Trophoblast cell (in vitro differentiated cells and primary cell): Measurements from ENCODE around the gene PTH1R.
A peak's percentile ranks its signal among the peaks of the same experiment; 100 is the strongest.

Experiments
- DNase-seq, 2 donors: peaks; one replicate each; pipeline ENCODE4 v3.0.0-alpha.2; 2016
- H2AFZ ChIP-seq: 2 replicates; pipeline ENCODE4 v1.6.1; 2013; ENCODE audit warnings: low read length, moderate library complexity, mild to moderate bottlenecking; ENCODE audit not compliant: insufficient read depth, poor library complexity
- H2AK5ac ChIP-seq: 2 replicates; pipeline ENCODE4 v1.6.1; 2013; ENCODE audit warnings: mild to moderate bottlenecking, low read length
- H2BK120ac ChIP-seq: 2 replicates; pipeline ENCODE4 v1.6.1; 2013; ENCODE audit warnings: low read length, mild to moderate bottlenecking, moderate library complexity; ENCODE audit not compliant: insufficient read depth, poor library complexity
- H2BK12ac ChIP-seq: 2 replicates; pipeline ENCODE4 v1.6.1; 2013; ENCODE audit warnings: mild to moderate bottlenecking, low read length, moderate library complexity
- H2BK5ac ChIP-seq: 2 replicates; pipeline ENCODE4 v1.6.1; 2013; ENCODE audit warnings: low read length, low read depth, moderate library complexity, mild to moderate bottlenecking; ENCODE audit not compliant: poor library complexity
- H3K14ac ChIP-seq: 2 replicates; pipeline ENCODE4 v1.6.1; 2013; ENCODE audit warnings: mild to moderate bottlenecking, low read length
- H3K18ac ChIP-seq: 2 replicates; pipeline ENCODE4 v1.6.1; 2013; ENCODE audit warnings: mild to moderate bottlenecking, low read length
- H3K23ac ChIP-seq: 2 replicates; pipeline ENCODE4 v1.6.1; 2013; ENCODE audit warnings: low read length
- H3K27ac ChIP-seq: 2 replicates; pipeline ENCODE4 v1.5.1; 2013; ENCODE audit warnings: low read depth, mild to moderate bottlenecking, inconsistent platforms, low read length, moderate library complexity
- H3K27me3 ChIP-seq: 2 replicates; pipeline ENCODE4 v1.6.1; 2013; ENCODE audit warnings: inconsistent platforms, mild to moderate bottlenecking, low read length, moderate library complexity; ENCODE audit not compliant: insufficient read depth
- H3K36me3 ChIP-seq, 2 experiments: 1 replicate in 1 of 2; 2 replicates in 1 of 2; pipeline ENCODE4 v1.6.1; 2013; ENCODE audit warnings: low read length in 2 of 2, mild to moderate bottlenecking in 2 of 2, moderate library complexity in 1 of 2; ENCODE audit not compliant: insufficient read depth in 2 of 2, control insufficient read depth in 1 of 2
- H3K4ac ChIP-seq: 2 replicates; pipeline ENCODE4 v1.6.1; 2013; ENCODE audit warnings: low read depth, mild to moderate bottlenecking, low read length, moderate library complexity
- H3K4me1 ChIP-seq, 2 experiments: 1 replicate in 1 of 2; 2 replicates in 1 of 2; pipeline ENCODE4 v1.6.1; 2013; ENCODE audit warnings: low read length in 2 of 2, mild to moderate bottlenecking in 2 of 2, moderate library complexity in 1 of 2; ENCODE audit not compliant: insufficient read depth in 2 of 2, control insufficient read depth in 1 of 2
- H3K4me2 ChIP-seq: 2 replicates; pipeline ENCODE4 v1.6.1; 2013; ENCODE audit warnings: inconsistent platforms, mild to moderate bottlenecking, low read length, moderate library complexity
- H3K4me3 ChIP-seq: 2 replicates; pipeline ENCODE4 v1.5.1; 2013; ENCODE audit warnings: mild to moderate bottlenecking, low read depth, low read length, inconsistent platforms
- H3K79me1 ChIP-seq: one replicate; pipeline ENCODE4 v1.6.1; 2013; ENCODE audit warnings: low read length
- H3K79me2 ChIP-seq: 2 replicates; pipeline ENCODE4 v1.6.1; 2013; ENCODE audit warnings: low read length, mild to moderate bottlenecking; ENCODE audit not compliant: control insufficient read depth, insufficient read depth, poor library complexity
- H3K9ac ChIP-seq: 2 replicates; pipeline ENCODE4 v1.6.1; 2013; ENCODE audit warnings: mild to moderate bottlenecking, low read length
- H3K9me3 ChIP-seq: 2 replicates; pipeline ENCODE4 v1.6.1; 2013; ENCODE audit warnings: low read depth, mild to moderate bottlenecking, control low read depth, inconsistent platforms, low read length; ENCODE audit not compliant: insufficient read depth
- H4K12ac ChIP-seq: 2 replicates; pipeline ENCODE4 v1.6.1; 2013; ENCODE audit warnings: low read depth, mild to moderate bottlenecking, low read length, moderate library complexity
- H4K8ac ChIP-seq: 2 replicates; pipeline ENCODE4 v1.6.1; 2013; ENCODE audit warnings: low read depth, mild to moderate bottlenecking, low read length, moderate library complexity
- H4K91ac ChIP-seq: one replicate; pipeline ENCODE4 v1.6.1; 2013; ENCODE audit warnings: low read depth, mild to moderate bottlenecking, low read length, moderate library complexity
- WGBS: extraction: QIAGEN DNeasy Blood & Tissue Kit; methylation state at CpG from one replicate; pipeline ENCODE4 v1.1.7; 2013; ENCODE audit warnings: missing lambda C conversion rate; ENCODE audit not compliant: insufficient read length, insufficient coverage; ENCODE audit errors: extremely low coverage; 5-methylcytosine and 5-hydroxymethylcytosine counted together

The PTH1R gene

DNA sequence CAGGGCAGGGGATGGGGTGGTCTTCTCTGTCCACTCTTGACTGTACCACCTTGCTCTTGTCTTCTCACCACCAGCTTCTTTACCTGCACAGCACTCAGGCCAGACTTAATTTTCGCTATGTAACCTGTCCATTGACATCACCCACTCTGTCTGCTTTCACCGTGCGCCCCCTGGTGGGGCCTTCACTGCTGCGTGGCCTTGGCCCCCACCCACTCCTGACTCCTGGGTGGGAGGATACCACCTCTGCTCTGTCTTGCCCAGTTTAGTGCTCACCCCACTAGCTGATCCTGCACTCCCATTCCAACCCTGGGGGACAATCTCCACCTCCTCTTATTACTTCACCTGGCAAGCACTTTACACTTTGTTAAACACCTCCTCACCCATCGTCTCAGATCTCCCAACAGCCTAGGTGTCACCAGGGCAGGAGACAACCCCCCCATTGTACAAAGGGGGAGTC, 17.7 kb downstream of the PTH1R start:
- H3K4ac ChIP-seq, result no peak overlapping the region
- WGBS, result no CpG with 5 or more reads among the region's 5 CpGs
- peaks cover 2% of the 10 kb centered on the region for H3K9me3 ChIP-seq
- DNase-seq, result peak; percentile 52 to 81
- no peak overlapping the region for H2AK5ac ChIP-seq
- H3K14ac ChIP-seq, result no peak overlapping the region
- no peaks in the 10 kb centered on the region for H3K36me3 ChIP-seq
- no peak overlapping the region for H3K9ac ChIP-seq
- no peak overlapping the region for H3K23ac ChIP-seq
- no peaks in the 10 kb centered on the region for H3K79me1 ChIP-seq
- no peak overlapping the region for H3K4me2 ChIP-seq
- no peak overlapping the region for H4K8ac ChIP-seq
- H2AFZ ChIP-seq, result no peak overlapping the region
- H4K12ac ChIP-seq, result no peak overlapping the region
- H4K91ac ChIP-seq, result no peak overlapping the region
- no peak overlapping the region for H2BK120ac ChIP-seq
- no peak overlapping the region for H2BK5ac ChIP-seq
- H2BK12ac ChIP-seq, result no peak overlapping the region
- H3K27ac ChIP-seq, result no peak overlapping the region
- H3K79me2 ChIP-seq, result peaks cover 2% of the 10 kb centered on the region
- peaks cover 5 to 8% of the 10 kb centered on the region in 2 experiments for H3K4me1 ChIP-seq
- no peak overlapping the region for H3K4me3 ChIP-seq
- no peak overlapping the region for H3K18ac ChIP-seq
- H3K27me3 ChIP-seq, result peaks cover 11% of the 10 kb centered on the region

DNA sequence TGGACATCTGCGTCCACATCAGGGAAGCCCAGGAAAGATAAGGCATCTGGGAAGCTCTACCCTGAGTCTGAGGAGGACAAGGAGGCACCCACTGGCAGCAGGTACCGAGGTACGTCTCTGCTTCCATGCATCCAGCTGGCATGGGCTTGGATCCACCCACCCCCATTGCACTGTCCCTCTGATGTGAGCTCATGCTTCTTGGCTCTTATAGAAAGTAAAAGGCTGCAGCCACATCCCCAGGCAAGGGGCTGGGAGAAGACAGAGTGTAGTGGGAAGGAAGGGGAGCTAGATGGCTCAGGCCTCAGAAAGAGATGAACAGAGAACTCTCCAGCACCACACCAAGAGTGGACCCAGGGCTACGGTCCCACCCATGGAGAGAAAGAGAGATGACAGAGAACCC, 18.2 kb downstream of the PTH1R start:
- H3K27ac ChIP-seq, result no peak overlapping the region
- WGBS, result no CpG with 5 or more reads among the region's 4 CpGs
- no peak overlapping the region for H3K18ac ChIP-seq
- no peak overlapping the region for H2AK5ac ChIP-seq
- peaks cover 11% of the 10 kb centered on the region for H3K27me3 ChIP-seq
- H2BK120ac ChIP-seq, result no peak overlapping the region
- H3K4me3 ChIP-seq, result no peak overlapping the region
- H4K12ac ChIP-seq, result no peak overlapping the region
- no peaks in the 10 kb centered on the region for H3K79me1 ChIP-seq
- H3K36me3 ChIP-seq, result no peaks in the 10 kb centered on the region
- H2BK5ac ChIP-seq, result no peak overlapping the region
- no peak overlapping the region for H3K4me2 ChIP-seq
- no peak overlapping the region for H4K8ac ChIP-seq
- H2AFZ ChIP-seq, result no peak overlapping the region
- no peak overlapping the region for H2BK12ac ChIP-seq
- H3K4me1 ChIP-seq, result peaks cover 5 to 8% of the 10 kb centered on the region in 2 experiments
- DNase-seq, result no peak
- H3K79me2 ChIP-seq, result peaks cover 2% of the 10 kb centered on the region
- no peak overlapping the region for H4K91ac ChIP-seq
- H3K4ac ChIP-seq, result no peak overlapping the region
- peaks cover 2% of the 10 kb centered on the region for H3K9me3 ChIP-seq
- no peak overlapping the region for H3K9ac ChIP-seq
- H3K14ac ChIP-seq, result no peak overlapping the region
- no peak overlapping the region for H3K23ac ChIP-seq

DNA sequence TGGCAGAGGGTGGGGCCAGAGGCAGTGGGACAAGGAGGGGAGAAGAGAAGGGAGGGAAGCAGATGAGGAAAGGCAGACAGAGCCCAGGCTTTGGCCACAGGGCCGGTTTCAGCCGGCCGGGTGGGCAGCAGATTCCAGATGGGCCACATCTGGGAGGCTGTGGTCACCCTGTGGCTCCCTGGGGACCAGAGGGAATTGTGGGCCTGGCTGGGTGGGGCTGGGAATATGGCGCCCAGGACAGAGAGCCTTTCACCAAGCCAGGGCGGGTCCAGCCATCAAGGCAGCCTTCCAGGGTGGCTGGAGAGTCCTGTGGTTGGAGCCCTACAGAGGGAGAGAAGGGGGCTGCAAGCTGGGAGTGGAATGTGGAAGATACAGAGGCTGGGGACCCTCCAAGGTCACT, 18.9 kb downstream of the PTH1R start:
- Histone ChIP-seq H2AFZ (no peak overlapping the region), H2BK12ac (no peak overlapping the region), H3K36me3 (no peaks in the 10 kb centered on the region), H4K8ac (no peak overlapping the region), H2AK5ac (no peak overlapping the region), H3K4me2 (no peak overlapping the region), H4K12ac (no peak overlapping the region), H3K27me3 (peaks cover 6% of the 10 kb centered on the region), H3K79me1 (no peaks in the 10 kb centered on the region), H3K14ac (no peak overlapping the region), H2BK5ac (no peak overlapping the region), H4K91ac (no peak overlapping the region), H3K9me3 (peaks cover 2% of the 10 kb centered on the region), H3K9ac (no peak overlapping the region), H3K4me1 (peaks cover 5 to 8% of the 10 kb centered on the region in 2 experiments), H3K18ac (no peak overlapping the region), H3K23ac (no peak overlapping the region), H3K4ac (no peak overlapping the region), H3K27ac (no peak overlapping the region), H3K79me2 (peaks cover 2% of the 10 kb centered on the region), H2BK120ac (no peak overlapping the region), H3K4me3 (no peak overlapping the region)
- WGBS, result no CpG with 5 or more reads among the region's 5 CpGs
- no peak for DNase-seq

DNA sequence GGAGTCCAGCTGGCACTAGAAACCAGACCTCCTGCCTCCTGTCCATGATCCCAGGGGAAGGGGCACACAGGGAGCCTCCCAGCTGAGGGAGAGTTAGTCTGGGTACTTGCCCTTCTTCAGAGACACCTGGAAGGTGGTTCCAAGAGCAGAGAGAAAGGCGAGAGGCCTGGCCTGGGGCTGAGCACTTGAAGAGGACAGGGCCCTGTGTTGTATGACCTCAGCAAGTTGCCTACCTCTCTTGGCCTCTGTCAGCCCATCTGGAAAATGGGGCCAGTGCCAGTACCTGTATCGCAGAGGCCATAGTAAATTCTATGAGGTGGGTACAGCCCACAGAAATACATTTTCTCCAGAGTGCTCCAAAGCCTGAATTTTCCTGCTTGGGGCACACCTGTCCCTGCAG, 19.5 kb downstream of the PTH1R start:
- Histone ChIP-seq H4K91ac (no peak overlapping the region), H2AFZ (no peak overlapping the region), H3K4me3 (no peak overlapping the region), H3K14ac (no peak overlapping the region), H3K4me2 (no peak overlapping the region), H3K4ac (no peak overlapping the region), H2AK5ac (no peak overlapping the region), H3K27ac (no peak overlapping the region), H4K12ac (no peak overlapping the region), H2BK12ac (no peak overlapping the region), H3K9ac (no peak overlapping the region), H3K79me2 (peaks cover 2% of the 10 kb centered on the region), H3K27me3 (peaks cover 4% of the 10 kb centered on the region), H3K9me3 (peaks cover 2% of the 10 kb centered on the region), H3K18ac (no peak overlapping the region), H3K4me1 (peaks cover 3 to 6% of the 10 kb centered on the region in 2 experiments), H3K79me1 (no peaks in the 10 kb centered on the region), H2BK5ac (no peak overlapping the region), H3K36me3 (no peaks in the 10 kb centered on the region), H3K23ac (no peak overlapping the region), H2BK120ac (no peak overlapping the region), H4K8ac (no peak overlapping the region)
- WGBS, result no CpG with 5 or more reads among the region's 2 CpGs
- no peak for DNase-seq
